Choroid plexus epithelial cell (primary cell): Measurements from ENCODE around the gene LPO.

Experiments used
- DNase-seq: peaks from one replicate; pipeline ENCODE4 v3.0.0-alpha.2; 2010; ENCODE audit warnings: low read depth
- H3K4me3 ChIP-seq: 2 replicates; pipeline ENCODE4 v1.5.1; 2011; ENCODE audit warnings: low read depth, mild to moderate bottlenecking, control low read depth, low read length, moderate library complexity
- CTCF ChIP-seq: conservative IDR thresholded peaks from 2 replicates; pipeline ENCODE4 v1.5.1; 2011; ENCODE audit warnings: low read depth, mild to moderate bottlenecking, control low read depth, inconsistent platforms, low read length, moderate library complexity

The LPO gene

GRCh38 chr17:58277107-58277801, 38.9 kb downstream of the LPO start:
- TF ChIP-seq CTCF, result peak; percentile 53
- H3K4me3 ChIP-seq, result no peak overlapping the region
- DNase-seq, result peak; percentile 23

GRCh38 chr17:58277802-58278595, 39.6 kb downstream of the LPO start:
- no peak overlapping the region for H3K4me3 ChIP-seq
- TF ChIP-seq CTCF, result no peak
- no peak for DNase-seq

- no peak for DNase-seq
- TF ChIP-seq CTCF, result no peak
- no peak overlapping the region for H3K4me3 ChIP-seq
These were observed 40.3 kb downstream of the LPO start for GRCh38 chr17:58278661-58279015.

GRCh38 chr17:58279016-58279711, 40.8 kb downstream of the LPO start:
- peak; percentile 37 for DNase-seq
- no peak for TF ChIP-seq CTCF
- no peak overlapping the region for H3K4me3 ChIP-seq

- no peak for DNase-seq
- H3K4me3 ChIP-seq, result no peak overlapping the region
- no peak for TF ChIP-seq CTCF
These were observed 41.5 kb downstream of the LPO start for GRCh38 chr17:58279736-58280479.

- H3K4me3 ChIP-seq, result no peak within 1 kb of the TSS
- TF ChIP-seq CTCF, result no peak
- no peak for DNase-seq
These were observed 42.3 kb downstream of the LPO start, which contains the start of gene MPO for GRCh38 chr17:58280480-58281217. Gene MPO, minus strand, starts transcription at chr17:58280935. Its CDS starts 177 bp downstream, at chr17:58280758.
